ENCODE results near the gene TAS2R38.

Gene TAS2R38

DNA sequence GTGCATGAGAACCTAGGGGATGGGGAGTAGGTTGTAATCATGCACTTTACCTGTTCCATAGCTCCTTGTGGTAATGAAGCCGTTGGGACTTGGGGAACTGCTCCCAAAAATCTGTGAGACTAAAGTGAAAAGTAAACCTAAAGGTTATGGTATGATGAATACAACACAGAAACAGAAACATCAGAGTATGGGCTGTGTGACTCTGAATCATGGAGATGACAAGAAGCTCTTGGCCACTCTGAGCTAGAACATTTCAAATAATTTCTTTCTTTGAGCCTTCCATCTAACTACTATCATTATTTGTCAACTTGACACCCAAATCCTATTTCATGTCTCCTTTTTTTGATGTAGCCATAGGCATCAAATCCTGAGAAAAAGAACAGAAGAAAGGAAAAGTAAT is 29.7 kb downstream of the TAS2R38 start:
- DNase-seq = no peak
- H3K27ac ChIP-seq = no peak overlapping the region
- H3K36me3 ChIP-seq = no peaks in the 10 kb centered on the region

DNA sequence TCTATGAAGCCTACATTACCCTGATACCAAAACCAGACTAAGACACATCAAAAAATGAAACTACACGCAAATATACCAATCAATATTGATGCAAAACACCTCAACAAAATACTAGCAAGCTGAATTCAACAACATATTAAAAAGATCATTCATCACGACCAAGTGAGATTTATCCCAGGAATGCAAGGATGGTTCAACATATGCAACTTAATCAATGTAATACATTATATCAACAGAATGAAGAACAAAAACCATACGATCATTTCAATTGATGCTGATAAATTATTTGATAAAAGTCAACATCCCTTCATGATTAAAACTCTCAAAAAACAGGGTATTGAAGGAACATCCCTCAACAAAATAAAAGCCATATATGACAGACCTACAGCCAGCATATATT is 32.5 kb downstream of the TAS2R38 start:
- no peak for DNase-seq
- TF ChIP-seq, protein P1, sequence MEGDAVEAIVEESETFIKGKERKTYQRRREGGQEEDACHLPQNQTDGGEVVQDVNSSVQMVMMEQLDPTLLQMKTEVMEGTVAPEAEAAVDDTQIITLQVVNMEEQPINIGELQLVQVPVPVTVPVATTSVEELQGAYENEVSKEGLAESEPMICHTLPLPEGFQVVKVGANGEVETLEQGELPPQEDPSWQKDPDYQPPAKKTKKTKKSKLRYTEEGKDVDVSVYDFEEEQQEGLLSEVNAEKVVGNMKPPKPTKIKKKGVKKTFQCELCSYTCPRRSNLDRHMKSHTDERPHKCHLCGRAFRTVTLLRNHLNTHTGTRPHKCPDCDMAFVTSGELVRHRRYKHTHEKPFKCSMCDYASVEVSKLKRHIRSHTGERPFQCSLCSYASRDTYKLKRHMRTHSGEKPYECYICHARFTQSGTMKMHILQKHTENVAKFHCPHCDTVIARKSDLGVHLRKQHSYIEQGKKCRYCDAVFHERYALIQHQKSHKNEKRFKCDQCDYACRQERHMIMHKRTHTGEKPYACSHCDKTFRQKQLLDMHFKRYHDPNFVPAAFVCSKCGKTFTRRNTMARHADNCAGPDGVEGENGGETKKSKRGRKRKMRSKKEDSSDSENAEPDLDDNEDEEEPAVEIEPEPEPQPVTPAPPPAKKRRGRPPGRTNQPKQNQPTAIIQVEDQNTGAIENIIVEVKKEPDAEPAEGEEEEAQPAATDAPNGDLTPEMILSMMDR (IDR thresholded peaks at IDR 0.05; ENCODE audit: low read depth, low read length) = no peak
- H3K9me3 ChIP-seq (ENCODE audit: severe bottlenecking) = peaks cover 2% of the 10 kb centered on the region
- no peak overlapping the region for H3K4me3 ChIP-seq (ENCODE audit: low read depth, low read length)
- no peaks in the 10 kb centered on the region for H3K36me3 ChIP-seq
- H3K27me3 ChIP-seq (ENCODE audit: insufficient read depth, low read depth, severe bottlenecking) = no peaks in the 10 kb centered on the region
- H3K27ac ChIP-seq = no peak overlapping the region

More for the DNA sequence above, 29.7 kb downstream of the TAS2R38 start:
- no peak overlapping the region for H3K4me3 ChIP-seq (ENCODE audit: low read depth, low read length)
- peaks cover 2% of the 10 kb centered on the region for H3K9me3 ChIP-seq (ENCODE audit: severe bottlenecking)
- TF ChIP-seq, protein P1 (IDR thresholded peaks at IDR 0.05; ENCODE audit: low read depth, low read length) = no peak
- H3K27me3 ChIP-seq (ENCODE audit: insufficient read depth, low read depth, severe bottlenecking) = no peaks in the 10 kb centered on the region

DNA sequence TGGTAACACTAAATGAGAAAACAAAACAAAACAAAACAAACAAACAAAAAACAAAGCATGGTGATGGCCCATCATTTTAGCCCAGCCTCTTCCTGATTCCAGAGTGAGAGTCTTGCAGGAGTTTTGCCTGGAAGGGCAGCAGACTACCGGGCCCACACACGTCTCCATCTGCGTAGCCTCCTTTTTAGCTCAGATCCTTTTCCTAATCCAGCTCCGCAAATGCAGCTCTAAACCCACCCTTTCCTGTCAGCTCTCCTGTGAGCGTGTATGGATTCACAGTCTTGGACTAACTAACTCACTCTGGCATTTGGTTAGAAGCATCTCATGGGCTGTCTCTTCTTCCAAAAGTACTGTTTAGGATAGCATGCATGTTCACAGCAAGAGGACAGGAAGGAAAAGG is 43.4 kb downstream of the TAS2R38 start:
- Histone ChIP-seq H3K9me3 (ENCODE audit: severe bottlenecking) (no peaks in the 10 kb centered on the region), H3K27ac (no peak overlapping the region), H3K4me3 (ENCODE audit: low read depth, low read length) (no peak overlapping the region), H3K36me3 (no peaks in the 10 kb centered on the region), H3K27me3 (ENCODE audit: insufficient read depth, low read depth, severe bottlenecking) (no peaks in the 10 kb centered on the region)
- no peak for DNase-seq
- TF ChIP-seq, protein P1 (IDR thresholded peaks at IDR 0.05; ENCODE audit: low read depth, low read length) = no peak

DNA sequence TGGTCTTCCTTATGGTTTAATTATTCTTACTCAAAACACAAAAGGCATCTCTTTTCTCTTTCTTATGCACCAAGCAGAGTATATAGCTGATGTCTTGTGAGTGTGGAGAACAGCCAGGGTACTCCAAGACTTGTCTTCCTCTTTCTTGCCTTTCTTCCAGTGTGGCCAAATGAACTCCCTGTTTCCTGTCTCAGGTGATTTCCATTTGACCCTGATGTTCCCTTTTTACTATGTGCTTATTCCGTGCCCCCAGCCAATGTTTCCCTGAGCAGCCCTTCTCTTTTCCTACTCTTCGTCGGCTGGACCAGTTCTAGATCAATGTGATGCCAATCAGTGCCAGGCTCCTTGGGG is 44.8 kb downstream of the TAS2R38 start:
- no peaks in the 10 kb centered on the region for H3K36me3 ChIP-seq

DNA sequence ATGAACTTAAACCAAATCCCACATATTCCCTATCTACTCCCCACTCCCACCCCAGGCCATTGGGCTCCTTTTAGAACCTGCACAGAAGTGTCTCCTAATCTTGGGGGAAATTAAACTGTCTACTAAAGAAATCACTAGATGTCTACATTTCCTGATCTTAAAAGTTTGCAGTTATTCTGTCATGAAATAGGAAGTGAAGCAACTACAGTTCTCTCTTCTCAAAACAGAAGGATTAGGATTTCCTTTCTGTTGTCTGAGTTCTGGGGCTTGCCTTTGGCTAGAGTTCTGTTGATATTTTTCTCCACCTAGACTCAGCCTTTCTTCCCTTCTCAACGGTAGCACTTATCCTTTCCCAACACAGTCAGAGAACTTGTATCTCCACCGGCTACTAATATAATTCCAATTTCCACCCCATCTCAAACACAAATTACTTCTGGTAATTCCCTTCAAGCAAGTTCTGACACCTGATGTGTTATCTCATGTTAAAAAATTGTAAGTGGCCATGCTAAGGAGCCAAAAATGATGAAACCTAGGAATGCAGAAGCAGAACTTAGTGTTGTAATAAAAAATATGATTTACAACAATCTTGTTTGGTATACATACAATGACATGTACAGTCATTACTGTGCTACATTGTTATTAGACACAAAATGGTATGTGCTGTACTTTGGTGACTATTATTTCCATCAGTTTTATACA is 45.3 kb downstream of the TAS2R38 start:
- H3K27ac ChIP-seq = no peak overlapping the region
- H3K27me3 ChIP-seq (ENCODE audit: insufficient read depth, low read depth, severe bottlenecking) = no peaks in the 10 kb centered on the region
- H3K4me3 ChIP-seq (ENCODE audit: low read depth, low read length) = no peak overlapping the region
- TF ChIP-seq, protein P1 (IDR thresholded peaks at IDR 0.05; ENCODE audit: low read depth, low read length) = no peak
- no peak for DNase-seq
- H3K36me3 ChIP-seq = no peaks in the 10 kb centered on the region
- no peaks in the 10 kb centered on the region for H3K9me3 ChIP-seq (ENCODE audit: severe bottlenecking)

More for the DNA sequence above, 44.8 kb downstream of the TAS2R38 start:
- H3K9me3 ChIP-seq (ENCODE audit: severe bottlenecking) = no peaks in the 10 kb centered on the region
- H3K4me3 ChIP-seq (ENCODE audit: low read depth, low read length) = no peak overlapping the region
- no peak for DNase-seq
- no peak overlapping the region for H3K27ac ChIP-seq
- H3K27me3 ChIP-seq (ENCODE audit: insufficient read depth, low read depth, severe bottlenecking) = no peaks in the 10 kb centered on the region
- TF ChIP-seq, protein P1 (IDR thresholded peaks at IDR 0.05; ENCODE audit: low read depth, low read length) = no peak

Data from WERI-Rb-1 (cell line).